Measurements from ENCODE around the gene NDUFV2.

GRCh38 chr18:9092665-9093064 lies 9.8 kb upstream of the NDUFV2 start:
- no peak for TF ChIP-seq POLR2A (IDR thresholded peaks at IDR 0.05)
- TF ChIP-seq, protein P1, sequence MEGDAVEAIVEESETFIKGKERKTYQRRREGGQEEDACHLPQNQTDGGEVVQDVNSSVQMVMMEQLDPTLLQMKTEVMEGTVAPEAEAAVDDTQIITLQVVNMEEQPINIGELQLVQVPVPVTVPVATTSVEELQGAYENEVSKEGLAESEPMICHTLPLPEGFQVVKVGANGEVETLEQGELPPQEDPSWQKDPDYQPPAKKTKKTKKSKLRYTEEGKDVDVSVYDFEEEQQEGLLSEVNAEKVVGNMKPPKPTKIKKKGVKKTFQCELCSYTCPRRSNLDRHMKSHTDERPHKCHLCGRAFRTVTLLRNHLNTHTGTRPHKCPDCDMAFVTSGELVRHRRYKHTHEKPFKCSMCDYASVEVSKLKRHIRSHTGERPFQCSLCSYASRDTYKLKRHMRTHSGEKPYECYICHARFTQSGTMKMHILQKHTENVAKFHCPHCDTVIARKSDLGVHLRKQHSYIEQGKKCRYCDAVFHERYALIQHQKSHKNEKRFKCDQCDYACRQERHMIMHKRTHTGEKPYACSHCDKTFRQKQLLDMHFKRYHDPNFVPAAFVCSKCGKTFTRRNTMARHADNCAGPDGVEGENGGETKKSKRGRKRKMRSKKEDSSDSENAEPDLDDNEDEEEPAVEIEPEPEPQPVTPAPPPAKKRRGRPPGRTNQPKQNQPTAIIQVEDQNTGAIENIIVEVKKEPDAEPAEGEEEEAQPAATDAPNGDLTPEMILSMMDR (IDR thresholded peaks at IDR 0.05) = no peak
